GM21360 (cell line): ENCODE results near the gene DTNA.
A peak's percentile ranks its signal among the peaks of the same experiment; 100 is the strongest.

ENCODE experiments used
- ATAC-seq: cut with Tn5 transposase; IDR thresholded peaks from one replicate; pipeline ENCODE4 v1.9.1; 2021; ENCODE audit warnings: mild to moderate bottlenecking, moderate library complexity; ENCODE audit not compliant: unreplicated experiment

DTNA gene

DNA sequence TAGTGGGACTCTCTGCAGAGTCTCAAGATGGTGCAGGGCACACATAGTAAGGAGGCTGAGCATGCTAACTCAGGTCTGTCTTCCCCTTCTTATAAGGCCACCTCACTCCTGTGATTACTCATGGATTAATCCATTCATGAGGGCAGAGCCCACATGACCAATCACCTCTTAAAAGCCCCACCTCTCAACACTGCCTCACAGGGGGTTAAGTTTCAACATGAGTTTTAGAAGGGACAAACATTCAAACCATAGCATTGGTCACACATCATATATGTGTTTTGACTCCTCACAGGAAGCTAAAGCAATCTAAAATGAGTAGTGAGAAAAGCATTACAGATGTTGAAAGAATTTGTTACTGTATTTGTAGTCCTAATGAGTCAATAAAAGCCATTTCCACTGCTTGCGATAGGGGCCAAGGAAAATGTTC lies 57.5 kb downstream of the DTNA start:
- peak; percentile 64 for ATAC-seq

DNA sequence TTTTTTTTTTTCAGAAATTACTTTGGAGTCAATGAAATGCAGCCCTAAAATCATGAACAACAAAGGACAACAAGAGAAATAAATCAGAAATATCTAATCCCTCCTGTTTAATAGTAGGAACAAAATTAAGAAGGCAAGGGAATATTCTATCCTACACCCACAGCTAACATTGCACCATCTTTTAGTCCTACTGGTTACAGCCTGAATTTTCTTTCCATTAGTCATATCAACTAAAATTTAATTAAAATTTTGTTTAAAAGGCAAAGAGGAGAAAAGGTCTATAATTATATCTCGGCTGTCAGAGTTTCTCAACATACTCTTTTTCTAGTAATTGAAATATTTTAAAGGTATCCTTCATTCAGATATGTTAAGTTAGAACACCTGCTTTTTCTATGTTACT lies 61.9 kb downstream of the DTNA start:
- ATAC-seq: no peak

DNA sequence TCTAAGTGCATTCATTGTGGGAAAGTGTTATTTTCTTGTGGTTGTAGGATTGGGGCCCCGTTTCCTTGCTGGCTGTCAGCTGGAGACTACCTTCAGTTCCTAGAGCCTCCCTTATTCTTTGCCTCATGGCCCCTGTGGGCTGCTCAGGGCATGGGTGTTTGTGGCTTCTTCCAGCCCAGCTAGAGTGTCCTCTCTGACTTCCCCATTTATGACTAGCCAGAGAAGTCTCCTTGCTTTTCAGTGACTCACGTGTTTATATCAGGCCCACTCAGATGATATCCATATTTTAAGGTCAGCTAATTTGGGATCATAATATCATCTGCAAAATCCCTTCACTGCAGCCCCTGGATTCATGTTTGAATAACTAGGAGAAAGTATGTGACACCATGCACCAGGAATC lies 62.8 kb downstream of the DTNA start:
- no peak for ATAC-seq

DNA sequence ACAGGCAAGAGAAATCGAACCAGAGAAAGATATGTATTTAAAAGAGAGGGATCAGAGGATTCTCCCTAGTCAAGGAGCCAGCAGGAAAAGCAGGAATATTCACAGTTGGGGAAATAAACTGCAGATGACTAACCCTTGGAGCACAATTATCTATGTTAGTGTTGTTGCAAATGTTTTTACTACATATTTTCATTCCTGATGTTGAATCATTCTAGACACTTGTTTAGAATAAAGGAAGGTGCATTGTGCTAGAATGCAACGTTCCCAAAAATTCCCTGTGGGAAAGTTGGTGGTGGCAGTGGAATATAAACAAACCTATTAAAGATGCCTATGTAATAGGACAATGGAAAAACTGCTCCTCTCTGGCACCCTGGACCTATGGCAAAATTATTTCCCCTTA lies 63.3 kb downstream of the DTNA start:
- no peak for ATAC-seq

DNA sequence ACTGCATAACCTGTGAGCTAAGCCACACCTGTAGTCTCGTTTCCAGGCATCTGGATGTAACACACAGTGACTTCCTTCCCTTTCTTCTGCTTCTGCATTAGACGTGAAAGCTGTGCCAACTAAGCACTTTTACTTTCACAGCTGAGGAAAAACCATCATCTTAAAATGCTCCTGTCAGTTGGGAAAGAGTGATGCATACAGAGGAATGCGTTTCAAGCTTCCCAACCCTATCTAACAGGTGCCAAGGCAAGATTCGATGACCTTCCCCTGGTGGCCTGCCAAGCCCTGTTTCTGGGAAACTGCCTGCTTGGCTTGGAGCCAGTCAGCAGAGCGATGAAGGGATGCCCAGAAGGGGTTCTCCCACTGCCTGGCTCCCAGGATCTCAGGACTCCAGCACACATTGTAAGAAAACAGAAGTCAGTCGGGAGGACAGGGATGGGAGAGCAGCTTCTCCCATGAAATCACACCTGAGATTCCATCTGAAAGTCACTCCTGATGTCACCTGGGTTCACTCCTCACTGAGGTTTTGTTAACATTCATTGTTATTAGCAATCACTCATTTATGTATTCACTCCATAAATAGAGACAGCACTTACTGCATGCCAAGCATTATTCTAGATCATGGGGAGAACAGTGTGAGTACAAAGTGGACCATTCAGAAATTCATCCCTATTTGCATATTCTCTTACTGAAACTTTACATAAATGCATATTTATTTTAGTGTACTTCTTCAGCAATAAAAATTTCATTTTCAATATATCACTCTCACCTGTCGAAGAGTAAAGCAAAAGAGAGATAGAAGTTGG lies 64.1 kb downstream of the DTNA start:
- ATAC-seq: no peak

DNA sequence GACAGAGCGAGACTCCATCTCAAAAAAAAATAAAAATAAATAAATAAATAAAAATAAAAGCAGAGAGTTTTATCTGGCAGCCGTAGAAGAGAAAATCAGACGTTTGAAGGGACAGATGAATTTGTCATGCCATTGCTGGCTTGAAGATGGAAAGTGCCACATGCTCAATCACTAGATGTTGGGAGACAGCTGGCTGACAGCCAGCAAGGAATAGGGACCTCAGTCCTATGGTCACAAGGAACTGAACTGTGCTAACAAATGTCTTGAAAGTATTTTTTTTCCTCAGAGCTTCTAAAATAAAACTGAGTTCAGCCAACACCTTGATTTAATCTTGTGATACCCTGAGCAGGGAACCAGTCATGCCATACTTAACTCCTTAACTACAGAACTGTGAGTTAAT lies 65.4 kb downstream of the DTNA start:
- ATAC-seq: no peak

DNA sequence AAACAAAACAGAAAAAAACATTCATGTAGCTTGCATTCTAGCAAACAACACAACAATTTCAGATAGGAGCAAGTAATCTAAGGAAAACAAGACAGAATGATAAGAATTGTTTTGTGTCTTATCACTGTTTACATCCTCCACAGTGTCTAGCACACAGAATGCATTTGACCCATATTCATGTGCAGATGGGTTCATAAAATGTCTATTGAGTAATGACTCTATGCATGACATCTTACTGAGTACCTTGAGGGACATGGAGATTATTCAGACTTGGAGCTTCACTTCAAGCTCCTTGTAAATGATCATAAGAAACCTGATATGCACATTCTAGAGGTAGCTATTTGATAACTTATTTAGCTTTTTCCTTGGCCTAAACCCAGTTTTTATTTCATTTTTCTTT lies 69.0 kb downstream of the DTNA start:
- no peak for ATAC-seq

DNA sequence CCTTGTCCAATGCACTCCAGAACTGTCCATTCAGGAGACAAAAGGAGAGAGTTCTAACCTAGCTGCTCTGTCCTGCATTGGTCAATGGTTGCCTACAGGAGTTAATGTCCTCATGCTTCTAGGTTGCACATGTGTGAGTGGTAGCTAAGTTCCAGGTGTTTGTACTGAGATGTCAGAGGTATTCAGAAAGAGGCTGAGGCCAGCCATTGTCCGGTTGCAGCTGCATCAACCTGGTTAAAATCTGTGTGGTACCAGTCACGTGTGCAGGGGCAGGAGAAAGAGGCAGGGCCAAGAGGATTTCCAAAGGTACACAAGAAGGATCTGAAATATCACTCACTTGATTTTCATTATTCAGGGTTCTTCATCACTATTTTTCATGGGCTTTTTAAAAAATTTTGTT lies 70.8 kb downstream of the DTNA start:
- no peak for ATAC-seq

DNA sequence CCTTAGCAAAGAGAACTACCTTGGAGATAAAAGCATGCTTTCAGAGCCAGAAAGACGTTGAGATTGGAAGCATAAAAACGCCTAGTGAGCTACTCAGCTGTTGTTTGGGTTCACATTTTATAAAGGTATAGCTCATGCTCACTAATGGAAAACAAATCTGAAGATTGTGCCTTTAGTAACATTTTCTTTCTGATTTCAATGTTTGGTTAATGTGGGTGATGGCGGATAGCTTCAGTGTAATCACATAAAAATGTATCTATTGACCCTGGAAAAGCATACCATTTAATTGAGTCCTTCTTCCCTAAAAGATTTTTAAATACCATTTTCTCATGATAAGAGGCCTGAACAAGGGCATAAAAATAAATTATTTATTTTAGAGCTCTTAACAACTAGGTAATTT lies 73.4 kb downstream of the DTNA start:
- no peak for ATAC-seq

DNA sequence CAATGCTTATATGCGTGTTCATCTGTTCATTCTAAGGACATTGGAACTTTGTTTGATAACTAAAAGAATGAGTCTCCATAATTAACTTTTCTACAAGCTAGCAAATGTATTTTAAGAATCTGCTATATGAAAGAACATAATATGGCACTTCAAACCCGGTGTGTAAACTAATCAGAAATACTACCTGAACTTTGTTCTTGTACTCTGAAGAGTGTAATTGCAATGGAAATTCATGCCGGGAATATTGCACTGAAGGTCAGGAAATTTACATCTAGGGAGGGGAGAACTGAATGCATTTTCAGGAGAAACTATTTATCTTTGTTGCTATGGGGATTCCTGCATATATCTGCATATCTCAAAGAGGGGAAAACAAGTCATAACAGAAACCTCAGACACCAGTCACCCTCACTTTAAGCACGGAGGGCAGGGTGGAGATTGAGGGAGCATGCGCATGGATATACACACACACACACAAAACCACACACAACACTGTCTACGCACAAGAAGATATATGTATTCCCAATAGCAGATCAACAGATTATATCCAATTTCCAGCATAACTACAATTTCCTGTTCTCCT lies 76.2 kb downstream of the DTNA start:
- no peak for ATAC-seq

DNA sequence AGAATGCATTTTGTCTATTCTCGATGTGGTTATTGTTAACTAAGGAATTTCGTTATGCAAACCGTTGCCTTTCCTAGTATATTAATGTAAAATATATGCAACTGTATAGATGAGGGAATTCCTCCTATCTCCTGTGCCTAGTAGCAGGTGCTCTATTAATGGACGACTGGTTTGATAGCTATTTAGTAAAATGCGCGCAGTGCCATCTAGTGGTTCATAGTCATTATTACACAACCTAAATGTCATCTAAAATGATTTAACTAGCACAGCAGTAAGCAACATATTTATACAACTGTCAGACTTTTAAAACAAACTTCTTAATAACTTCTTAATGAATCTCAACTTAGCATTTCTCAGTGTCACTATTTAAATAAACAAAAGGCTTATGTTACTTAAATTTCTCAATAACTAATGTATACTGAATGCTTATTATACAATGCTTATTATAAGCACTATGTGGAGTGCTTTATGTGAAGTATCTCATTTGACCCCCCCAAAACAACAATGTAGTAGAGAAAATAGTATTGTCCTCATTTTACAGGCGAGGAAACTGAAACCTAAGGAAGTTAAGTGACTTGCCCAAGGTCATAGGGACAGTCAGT lies 77.9 kb downstream of the DTNA start:
- peak; percentile 72 for ATAC-seq

DNA sequence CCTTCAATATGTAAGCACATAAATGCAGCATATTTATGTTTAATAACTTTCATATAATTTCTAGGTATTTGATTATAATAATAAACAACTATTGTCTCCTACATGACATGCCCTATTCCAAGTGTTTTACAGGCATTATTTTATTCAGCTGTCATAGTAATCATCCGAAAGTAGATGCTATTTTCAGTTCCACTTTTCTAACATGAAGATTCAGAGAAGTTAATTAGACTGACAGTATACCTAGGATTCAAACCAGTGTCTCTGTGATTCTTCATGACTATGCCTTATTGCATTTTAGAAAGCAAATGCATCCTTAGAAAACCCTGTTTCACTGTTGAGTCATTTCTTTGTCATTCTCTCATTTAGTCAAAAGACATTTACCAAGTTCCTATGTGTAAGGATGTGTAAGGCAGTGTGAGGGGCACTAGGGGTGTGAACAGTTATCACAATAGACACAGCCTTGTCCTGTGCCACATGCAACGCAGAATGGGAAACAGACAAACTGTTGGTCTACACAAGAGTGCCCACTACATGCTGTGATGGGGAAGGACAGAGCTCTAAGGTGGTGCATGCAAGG lies 79.8 kb downstream of the DTNA start:
- no peak for ATAC-seq

DNA sequence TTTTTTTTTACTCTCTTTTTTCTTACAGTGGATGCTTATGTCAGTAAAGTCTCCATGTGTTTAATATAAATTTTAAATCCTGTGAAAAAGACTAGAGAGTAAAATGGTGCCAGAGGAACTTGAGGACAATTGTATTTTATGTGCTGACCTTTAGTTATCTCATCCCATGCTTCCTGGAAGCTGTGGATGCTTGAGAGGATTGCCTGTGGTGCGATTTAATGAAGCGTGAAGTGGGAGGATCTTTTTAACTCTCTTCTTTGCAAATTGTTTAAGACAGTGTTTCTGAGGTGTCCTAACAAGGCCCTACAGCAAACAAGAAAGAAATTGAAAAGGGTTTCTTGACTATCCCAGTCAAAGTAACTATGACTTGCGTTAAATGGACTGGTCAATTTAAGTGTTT lies 84.2 kb downstream of the DTNA start:
- no peak for ATAC-seq

DNA sequence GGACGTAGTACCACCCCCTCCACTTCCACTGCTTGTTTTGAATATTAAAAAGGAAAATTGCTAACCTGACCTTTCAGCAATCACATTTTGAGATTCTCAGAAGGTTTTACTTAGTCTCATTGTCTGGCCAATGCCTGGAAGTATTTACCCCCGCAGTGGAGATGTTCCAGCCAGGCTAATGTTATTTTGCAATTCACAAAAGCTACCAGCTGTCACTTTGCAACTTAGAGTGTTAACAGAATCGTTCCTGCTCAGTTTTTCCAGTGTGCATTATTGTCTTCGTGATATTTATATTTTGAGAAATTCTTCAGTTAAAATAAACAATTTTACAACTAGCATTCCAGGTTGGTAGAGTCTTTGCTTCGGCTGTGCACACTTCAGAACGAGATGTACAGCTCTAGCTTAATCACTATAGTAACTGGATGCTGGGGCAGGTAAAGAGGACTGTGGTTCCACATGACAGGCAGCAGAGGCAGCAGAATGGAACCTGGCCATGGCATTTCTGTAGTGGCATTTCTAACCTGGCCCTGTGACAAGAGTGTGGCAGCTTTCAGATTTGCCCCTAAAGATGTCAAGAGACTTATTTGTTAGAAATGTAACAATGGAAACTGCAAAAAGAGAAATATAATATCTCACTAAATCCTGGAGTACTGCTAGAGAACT lies 85.1 kb downstream of the DTNA start:
- ATAC-seq: no peak

DNA sequence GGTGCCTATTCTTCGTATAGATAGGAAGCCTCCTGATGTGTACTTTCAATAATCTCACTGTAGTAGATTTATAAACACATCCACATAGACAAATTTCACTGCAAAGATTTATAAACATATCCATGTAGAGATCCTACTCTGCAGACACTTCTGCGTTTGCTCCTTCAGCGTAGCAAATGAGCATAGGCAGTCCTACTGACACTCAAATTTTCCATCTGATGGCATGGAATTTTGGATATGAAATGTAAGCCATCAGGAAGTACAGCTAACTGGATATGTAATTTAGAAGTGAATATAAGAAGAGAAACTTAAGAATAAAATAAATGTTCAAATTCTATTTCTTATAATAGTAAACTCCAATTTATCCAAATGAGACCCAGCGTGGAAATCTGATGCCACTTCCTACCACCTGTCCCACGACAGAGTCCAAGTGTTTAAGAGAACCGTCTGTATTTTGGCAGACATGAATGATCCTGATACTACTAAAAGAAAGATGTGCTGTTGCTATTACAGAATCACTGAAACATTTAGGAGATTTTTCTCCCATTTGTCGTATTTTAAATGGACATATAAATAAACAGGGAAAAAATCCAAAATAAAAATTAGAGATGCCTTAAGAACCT lies 86.0 kb downstream of the DTNA start:
- ATAC-seq: no peak

DNA sequence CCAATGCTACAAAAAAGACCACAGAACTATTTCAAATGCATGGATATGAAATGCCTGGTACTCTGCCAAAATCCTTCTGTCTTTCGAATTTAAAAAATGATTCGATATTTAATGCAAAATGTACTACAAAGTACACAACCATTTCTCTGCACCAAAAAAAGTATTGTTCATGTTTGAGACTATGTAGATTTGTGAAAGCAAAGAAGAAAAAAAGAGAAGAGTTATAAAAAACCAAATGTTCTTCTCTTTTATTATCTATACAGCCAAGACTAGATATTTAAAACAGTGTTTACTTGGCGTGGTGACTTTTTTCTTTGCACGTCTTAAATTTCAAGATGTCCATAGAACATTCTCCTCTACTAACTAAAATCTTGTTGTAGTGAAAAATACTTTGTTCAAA lies 89.2 kb downstream of the DTNA start:
- no peak for ATAC-seq

DNA sequence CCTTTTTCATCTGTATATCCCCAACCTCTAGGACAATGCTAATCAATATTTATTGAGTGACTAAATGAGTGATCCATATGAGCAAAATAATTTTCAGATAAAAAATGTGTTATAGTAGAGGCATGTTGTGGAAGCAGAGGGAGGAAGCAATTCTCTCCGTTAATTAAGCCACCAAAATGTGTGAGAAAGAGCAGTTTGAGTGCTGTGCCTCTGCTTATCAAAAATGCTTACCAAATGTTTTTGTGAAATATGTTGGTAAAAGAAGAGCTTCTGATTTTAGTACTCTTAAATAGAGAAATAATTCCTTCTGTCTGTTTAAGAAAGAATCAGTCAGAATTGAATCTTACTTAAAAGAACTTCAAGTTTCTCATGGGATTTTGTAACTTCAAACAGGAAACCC lies 90.3 kb downstream of the DTNA start:
- no peak for ATAC-seq

DNA sequence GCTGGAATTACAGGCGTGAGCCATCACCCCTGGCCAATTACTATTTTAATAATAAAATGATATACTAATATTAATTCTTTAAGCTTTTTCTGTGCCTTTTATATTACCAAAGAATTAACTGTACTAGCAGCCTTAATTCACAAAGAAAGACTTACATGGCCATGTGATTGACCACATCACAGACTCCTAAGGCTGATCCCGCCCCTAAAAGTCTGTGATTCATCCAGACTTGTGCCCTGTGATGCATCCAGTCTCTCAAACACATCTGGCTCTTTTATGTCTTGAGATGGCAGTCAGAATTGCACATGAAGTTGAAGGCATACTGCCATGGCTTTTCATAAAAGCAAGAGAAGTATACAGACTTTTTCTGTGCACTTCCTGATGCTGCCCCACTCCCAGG lies 91.7 kb downstream of the DTNA start:
- ATAC-seq: no peak

DNA sequence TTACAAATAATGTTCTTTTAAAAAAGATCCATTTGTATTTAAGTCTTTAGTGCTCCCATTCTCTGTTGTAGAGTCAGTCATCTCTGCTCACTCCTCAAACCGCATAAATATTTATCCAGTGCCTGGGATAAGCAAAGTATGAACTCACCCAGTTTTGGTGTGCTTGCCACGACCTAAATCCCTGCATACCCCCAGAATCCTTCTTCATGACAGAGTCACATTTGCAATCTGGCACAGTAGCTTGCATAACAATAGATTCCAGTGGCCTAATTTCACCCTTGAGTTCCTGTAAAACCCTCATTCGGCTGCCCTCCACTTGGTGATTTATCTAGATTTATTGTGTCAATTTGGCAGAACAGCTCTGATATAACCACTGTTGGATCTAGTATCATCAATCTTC lies 92.9 kb downstream of the DTNA start:
- no peak for ATAC-seq

DNA sequence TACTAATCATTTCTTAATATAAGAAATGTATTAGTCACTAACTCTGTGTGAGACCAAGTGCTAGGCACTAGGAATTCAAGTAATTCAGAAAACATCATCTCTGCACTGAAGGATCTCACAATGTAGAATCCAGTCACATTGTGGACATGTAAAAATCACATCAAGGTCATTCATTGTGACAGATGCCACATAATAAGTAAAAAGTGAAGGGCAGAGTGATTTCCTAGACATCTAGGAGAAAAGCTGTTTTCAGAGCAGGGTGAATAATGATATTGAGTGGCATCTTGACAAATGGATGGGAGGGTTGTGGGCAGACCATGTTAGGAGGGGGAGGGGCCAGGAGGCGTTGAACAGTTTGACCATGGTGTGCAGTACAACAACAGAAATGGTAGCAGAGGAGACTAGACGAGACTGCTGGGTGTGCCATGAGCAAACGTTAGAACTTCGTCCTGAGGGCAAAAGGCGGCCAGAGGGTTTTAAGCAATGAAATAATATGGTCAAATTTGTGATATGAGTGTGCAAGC lies 93.8 kb downstream of the DTNA start:
- ATAC-seq: no peak
